Urinary bladder (tissue), 4 donors: Measurements from ENCODE around the gene RAB27A. TPM values are rescaled to one million over a fixed set of nuclear protein-coding genes. Genes with fewer than 3 reads are reported as not detected.
"Not testable (repeated sequence)": the region's sequence is repeated elsewhere in the genome, so short reads cannot be mapped to it uniquely, and the experiment has no call there.

ENCODE experiments used
- DNase-seq: peaks from one replicate; pipeline ENCODE4 v3.0.0-alpha.2; 2015; ENCODE audit errors: extremely low spot score
- H3K27ac ChIP-seq: one replicate; pipeline ENCODE4 v1.5.1; 2013; ENCODE audit warnings: low read depth, mild to moderate bottlenecking, moderate library complexity
- H3K36me3 ChIP-seq: one replicate; pipeline ENCODE4 v1.6.1; 2013; ENCODE audit warnings: mild to moderate bottlenecking, moderate library complexity; ENCODE audit not compliant: insufficient read depth
- H3K4me1 ChIP-seq: one replicate; pipeline ENCODE4 v1.6.1; 2013; ENCODE audit warnings: mild to moderate bottlenecking, moderate library complexity; ENCODE audit not compliant: insufficient read depth
- H3K4me3 ChIP-seq: one replicate; pipeline ENCODE4 v1.5.1; 2013; ENCODE audit warnings: low read depth, low read length
- WGBS: extraction: QIAGEN DNeasy Blood & Tissue Kit; methylation state at CpG from one replicate; pipeline ENCODE4 v1.1.7; 2013; 5-methylcytosine and 5-hydroxymethylcytosine counted together
- polyA plus RNA-seq: library from polyadenylated mRNA; stranded (reverse); fragments of 200-250 nt; gene quantifications from one replicate; pipeline ENCODE4 v1.2.3, GENCODE V29; 2013
- total RNA-seq: library from RNA; depleted of rRNA; stranded (reverse); fragments of >200 nt; gene quantifications from one replicate; pipeline ENCODE4 v1.2.3, GENCODE V29; 2014
- donor health status: healthy with polysubstance abuse.
- donor health status: healthy.

The RAB27A gene
- total and polyA plus RNA-seq, 2 donors: 17.2 to 30.8 TPM

DNA sequence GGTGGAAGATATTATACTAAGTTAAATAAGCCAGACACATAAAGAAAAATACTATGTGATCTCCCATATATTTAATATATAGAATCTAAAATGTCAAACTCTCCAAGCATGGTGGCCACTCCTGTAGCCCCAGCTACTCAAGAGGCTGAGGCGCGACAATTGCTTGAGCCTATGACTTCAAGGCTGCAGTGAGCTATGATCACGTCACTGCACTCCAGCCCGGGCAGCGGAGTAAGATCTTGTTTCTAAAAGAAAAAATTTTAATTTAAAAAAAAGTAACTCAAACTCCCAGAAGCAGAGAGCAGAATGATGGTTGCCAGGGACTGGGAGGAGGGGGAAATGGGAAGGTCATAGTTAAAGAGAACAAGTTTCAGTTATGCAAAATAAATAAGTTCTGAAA lies 13.3 kb downstream of the RAB27A start:
- no peaks in the 10 kb centered on the region for H3K4me1 ChIP-seq
- H3K27ac ChIP-seq: no peak overlapping the region
- no peak overlapping the region for H3K4me3 ChIP-seq
- 94% methylated on average over 5 of the region's 5 CpGs for WGBS
- H3K36me3 ChIP-seq: no peaks in the 10 kb centered on the region
- DNase-seq: no peak

DNA sequence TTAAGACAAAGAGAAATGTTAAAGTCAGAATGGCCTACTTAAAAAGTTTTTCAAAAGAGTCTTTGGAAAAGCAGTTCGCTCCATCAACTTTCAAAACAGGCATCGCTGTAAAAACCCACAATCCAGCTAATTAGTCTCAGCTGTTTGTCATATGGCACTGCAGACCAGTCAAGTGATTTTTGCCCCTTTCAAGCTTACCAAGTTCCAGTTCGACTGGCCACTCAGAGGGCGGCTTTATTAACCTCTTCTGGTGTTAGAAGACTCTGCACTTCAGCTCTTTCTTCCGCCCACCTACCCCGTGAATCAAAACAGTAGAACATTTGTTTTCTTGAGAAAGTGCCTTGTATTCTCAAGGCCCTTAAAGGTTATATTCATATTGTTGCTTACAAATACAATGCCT lies 19.3 kb downstream of the RAB27A start:
- no peak for DNase-seq
- H3K36me3 ChIP-seq: peaks cover 4% of the 10 kb centered on the region
- no peak overlapping the region for H3K4me3 ChIP-seq
- no peaks in the 10 kb centered on the region for H3K4me1 ChIP-seq
- H3K27ac ChIP-seq: no peak overlapping the region
- WGBS: 83% methylated on average over 6 of the region's 6 CpGs

DNA sequence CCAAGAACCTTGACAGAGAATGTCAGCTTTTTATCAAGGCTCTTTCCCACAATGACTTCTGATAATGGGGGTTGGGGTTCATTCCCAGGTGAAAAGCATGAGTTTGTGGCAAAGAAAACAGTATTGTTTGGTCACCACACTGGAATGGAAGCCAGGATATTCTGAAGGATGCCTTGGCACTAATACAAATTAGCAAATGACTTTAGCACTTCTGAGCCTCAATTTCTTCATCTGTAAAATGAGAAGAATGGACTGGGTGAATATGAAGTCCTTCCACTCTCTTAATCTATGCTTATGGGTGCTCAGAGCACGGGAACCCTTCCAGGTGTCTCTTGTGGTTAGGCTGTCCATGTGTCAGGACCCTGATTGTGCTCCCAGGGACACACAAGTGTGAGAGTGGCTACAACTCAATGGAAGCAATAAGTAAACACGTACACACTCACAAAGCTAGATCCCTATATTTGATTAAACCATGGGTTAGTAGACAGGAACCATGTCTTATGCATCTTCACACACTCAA lies 21.4 kb downstream of the RAB27A start:
- peaks cover 5% of the 10 kb centered on the region for H3K36me3 ChIP-seq
- no peak for DNase-seq
- H3K27ac ChIP-seq: no peak overlapping the region
- H3K4me3 ChIP-seq: no peak overlapping the region
- H3K4me1 ChIP-seq: no peaks in the 10 kb centered on the region
- WGBS: 94% methylated on average over 2 of the region's 2 CpGs

DNA sequence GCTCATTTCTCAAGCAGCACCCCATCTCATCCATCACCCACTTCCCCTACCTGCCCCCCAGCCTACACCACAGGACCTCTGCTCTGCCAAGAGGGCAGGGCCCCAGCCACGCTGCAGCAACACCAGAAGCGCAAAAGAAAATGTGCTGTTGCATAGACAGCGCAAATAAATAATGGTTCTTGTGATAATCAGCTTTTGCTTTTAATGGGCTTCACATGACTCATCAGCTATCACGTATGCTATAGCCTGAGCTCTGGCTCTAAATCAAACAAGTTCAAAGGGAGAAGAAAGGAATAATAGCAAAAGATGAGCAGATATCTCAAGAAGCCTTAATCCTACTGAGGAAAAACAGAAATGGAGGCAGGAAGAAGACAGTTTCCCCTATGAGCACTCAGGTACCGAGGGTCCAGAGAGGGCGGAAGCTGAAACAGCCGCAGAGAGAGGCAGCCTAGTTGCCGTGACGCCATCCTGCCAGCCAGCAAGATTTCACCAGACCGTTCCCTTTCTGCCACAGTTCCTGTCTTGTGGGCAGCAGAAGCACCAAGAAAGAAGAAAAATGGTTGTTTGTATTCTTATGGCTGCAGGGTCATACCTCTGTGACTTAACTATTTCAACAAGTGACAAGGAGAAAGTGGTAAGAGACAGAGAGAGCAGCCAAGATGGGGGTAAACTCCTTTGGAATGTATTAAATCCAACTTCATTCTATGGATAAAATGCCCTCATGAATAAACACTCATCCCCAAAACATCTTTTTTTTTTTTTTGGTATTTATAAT lies 22.0 kb downstream of the RAB27A start:
- Histone ChIP-seq H3K27ac (no peak overlapping the region), H3K4me3 (no peak overlapping the region), H3K4me1 (no peaks in the 10 kb centered on the region), H3K36me3 (peaks cover 5% of the 10 kb centered on the region)
- DNase-seq: no peak
- WGBS: 30% methylated on average over 10 of the region's 10 CpGs

DNA sequence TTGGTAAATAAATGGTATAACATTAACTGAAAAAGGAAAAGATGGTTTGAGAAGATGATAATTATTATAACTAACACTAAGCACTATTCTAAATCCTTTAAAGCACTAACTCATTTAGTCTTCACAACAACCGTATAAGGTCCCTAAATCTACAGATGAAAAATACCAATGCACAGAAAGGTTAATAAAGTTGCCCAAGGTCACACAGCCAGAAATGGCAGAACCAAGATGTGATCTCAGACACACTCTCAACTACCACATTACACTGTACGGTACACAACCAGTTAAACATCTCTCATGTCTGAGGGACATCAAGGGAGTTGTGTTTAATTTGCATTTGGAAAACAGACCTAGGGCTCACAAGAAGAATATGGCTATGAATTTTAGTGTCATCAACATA lies 23.1 kb downstream of the RAB27A start:
- DNase-seq: no peak
- no peak overlapping the region for H3K27ac ChIP-seq
- no peak overlapping the region for H3K4me3 ChIP-seq
- WGBS: 95% methylated on average over 2 of the region's 2 CpGs
- no peaks in the 10 kb centered on the region for H3K4me1 ChIP-seq
- peaks cover 5% of the 10 kb centered on the region for H3K36me3 ChIP-seq

DNA sequence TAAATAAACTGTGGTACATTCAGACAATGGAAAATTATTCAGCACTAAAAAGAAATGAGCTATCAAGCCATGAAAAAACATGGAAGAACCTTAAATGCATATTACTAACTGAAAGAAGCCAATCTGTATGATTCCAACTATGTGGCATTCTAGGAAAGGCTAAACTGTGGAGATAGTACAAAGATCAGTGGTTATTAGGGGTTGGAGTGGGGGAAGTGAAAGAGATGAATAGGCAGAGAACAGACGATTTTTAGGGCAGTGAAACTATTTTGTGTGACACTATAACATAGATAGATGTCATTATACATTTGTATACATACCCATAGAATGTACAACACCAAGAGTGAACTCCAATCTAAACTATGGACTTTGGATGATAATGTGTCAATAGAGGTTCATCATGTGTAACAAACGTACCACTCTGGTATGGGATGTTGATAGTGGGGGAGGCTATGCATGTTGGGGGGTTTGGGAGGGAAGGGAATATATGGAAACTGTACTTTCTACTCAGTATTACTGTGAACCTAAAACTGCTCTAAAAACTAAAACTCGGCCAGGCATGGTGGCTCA lies 29.0 kb downstream of the RAB27A start:
- 84% methylated on average over 3 of the region's 3 CpGs for WGBS
- DNase-seq: no peak

DNA sequence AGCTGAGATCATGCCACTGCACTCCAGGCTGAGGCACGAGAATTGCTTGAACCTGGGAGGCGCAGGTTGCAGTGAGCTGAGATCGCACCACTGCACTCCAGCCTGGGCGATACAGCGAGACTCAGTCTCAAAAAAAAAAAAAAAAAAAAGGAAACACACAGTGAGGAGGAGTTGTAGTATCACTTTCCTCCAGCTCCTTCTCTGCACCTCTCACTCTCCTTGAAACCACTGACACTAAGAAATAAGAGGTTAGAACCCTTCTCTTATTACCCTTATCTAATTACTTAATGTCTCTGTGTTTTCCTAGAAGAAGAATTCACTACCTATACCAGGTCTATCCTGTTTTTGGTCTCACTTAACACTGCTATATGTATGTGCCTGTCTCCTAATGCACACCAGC lies 31.7 kb downstream of the RAB27A start:
- Histone ChIP-seq H3K27ac (no peak overlapping the region), H3K4me3 (no peak overlapping the region), H3K4me1 (peaks cover 1% of the 10 kb centered on the region), H3K36me3 (no peaks in the 10 kb centered on the region)
- 93% methylated on average over 5 of the region's 5 CpGs for WGBS
- no peak for DNase-seq

More for the DNA sequence above, 29.0 kb downstream of the RAB27A start:
- Histone ChIP-seq H3K4me1 (peaks cover 1% of the 10 kb centered on the region), H3K36me3 (peaks cover 4% of the 10 kb centered on the region), H3K4me3 (no peak overlapping the region), H3K27ac (no peak overlapping the region)

DNA sequence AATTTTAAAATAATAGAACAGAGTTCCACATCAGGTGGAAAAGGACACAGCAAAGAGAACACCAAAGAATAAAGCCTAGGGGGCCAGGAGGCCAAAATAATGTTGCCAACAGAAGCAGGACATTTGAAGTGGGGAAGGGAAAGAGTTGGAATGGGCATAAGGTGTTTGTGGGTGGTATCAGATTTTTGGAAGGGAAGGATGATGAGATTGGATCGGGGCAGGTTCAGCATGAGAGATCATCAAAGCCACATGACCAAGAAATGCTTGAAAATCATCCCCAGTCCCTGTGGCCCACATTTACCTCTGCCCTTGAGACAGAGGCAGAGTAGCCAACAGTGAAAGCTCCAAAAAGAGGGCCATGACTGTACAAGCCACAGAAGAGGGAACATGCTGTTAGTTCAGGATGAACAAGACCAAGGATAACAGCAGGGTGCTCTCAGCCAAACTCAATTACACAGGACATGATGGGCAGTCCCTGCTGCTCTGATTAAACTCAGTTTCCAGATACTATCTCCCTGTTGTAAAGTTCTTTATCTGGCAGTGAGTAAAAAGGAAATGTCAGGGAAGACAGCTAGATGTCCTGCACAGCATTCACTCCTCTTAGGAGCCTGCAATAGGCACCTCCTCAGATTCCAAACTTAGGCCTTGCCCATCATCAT lies 32.5 kb downstream of the RAB27A start:
- Histone ChIP-seq H3K4me3 (no peak overlapping the region), H3K27ac (no peak overlapping the region), H3K36me3 (no peaks in the 10 kb centered on the region), H3K4me1 (peaks cover 1% of the 10 kb centered on the region)
- 95% methylated on average over 1 of the region's 1 CpG for WGBS
- DNase-seq: no peak

DNA sequence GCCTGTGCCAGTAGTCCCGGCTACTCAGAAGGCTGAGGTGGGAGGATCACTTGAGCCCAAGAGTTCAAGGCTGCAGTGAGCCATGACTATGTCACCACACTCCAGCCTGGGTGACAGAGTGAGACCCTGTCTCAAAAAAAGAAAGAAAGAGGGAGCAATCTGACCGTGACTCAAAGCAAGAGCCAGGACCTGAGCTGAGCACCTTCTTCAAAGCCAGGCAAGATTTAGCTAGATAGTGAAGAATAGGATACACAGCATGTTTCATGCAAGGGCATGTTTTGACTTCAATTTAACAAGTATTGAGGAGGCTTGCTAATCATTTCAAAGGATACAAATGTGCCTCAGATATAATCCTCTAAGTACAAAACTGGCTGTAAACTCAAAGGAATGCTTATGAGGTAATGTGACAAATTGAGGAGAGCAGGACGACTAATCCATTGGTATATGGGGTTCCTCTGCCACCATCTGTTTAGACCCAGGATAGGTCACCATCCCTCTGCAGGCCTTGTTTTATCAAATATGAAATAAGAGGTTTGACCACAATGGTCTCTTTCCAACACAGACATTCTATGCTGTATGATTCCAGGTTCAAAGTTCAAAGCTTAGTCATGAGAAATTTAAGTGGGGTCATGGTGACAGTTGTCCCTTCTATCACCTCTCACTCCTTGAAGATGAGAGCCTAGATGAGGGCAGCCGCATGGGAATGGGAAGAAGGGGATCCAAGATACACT lies 33.2 kb downstream of the RAB27A start:
- Histone ChIP-seq H3K36me3 (no peaks in the 10 kb centered on the region), H3K27ac (no peak overlapping the region), H3K4me3 (no peak overlapping the region), H3K4me1 (peaks cover 1% of the 10 kb centered on the region)
- 89% methylated on average over 4 of the region's 4 CpGs for WGBS
- DNase-seq: no peak

DNA sequence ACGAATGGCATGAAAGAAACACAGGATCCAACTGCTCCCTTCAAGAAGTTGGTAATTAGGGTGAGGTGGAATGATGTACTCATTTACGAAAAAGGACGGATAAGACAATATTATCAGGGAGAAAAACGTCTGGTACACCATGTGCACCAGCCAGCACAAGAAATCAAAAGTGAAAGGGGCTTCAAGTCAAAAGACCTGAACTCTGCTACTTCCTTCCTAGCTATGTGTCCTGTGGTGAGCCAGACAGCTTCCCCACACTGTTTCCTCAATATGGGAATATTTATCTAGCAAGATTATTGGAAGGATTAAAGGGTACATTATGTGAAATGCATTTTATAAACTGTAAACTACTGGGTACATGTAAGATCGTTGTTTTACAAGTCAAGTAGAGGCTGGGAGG lies 33.9 kb downstream of the RAB27A start:
- Histone ChIP-seq H3K4me1 (peaks cover 1% of the 10 kb centered on the region), H3K27ac (no peak overlapping the region), H3K4me3 (no peak overlapping the region), H3K36me3 (no peaks in the 10 kb centered on the region)
- WGBS: 69% methylated on average over 5 of the region's 5 CpGs
- no peak for DNase-seq

DNA sequence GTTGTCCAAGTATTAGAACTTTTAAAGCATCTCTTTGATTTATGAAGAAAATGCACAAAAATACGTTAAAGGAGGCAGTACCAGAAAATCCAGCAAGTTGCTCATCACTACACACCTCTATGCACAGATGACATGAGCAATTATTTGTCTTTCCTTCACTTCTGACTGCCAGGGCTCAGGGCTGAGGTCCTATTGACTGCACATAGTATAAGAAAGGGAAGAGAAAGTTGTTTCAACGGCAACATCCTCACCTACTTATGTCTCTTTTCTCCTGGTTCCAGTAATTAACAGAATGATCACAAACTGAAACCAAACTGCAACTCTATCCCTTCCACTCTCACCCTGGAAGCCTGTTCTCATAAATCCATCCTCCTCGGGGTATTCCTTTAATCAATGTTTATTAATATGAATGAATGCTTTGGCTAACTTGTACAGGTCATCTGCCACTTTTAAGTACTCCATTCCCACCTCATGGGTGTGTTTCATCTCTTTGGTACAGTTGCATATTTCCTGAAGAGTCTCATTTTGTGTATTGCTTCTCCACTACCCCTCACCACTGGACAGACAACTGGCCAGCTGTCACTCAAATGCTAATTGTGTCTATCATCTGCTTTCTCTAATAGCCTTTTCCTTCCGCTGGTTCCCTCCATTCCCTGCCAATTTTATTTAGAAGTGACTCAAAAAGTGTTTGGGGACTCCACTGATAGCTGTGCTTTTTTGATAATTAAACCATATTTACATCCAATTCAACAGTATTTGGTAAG lies 34.5 kb downstream of the RAB27A start:
- peaks cover 1% of the 10 kb centered on the region for H3K4me1 ChIP-seq
- 59% methylated on average over 4 of the region's 4 CpGs for WGBS
- H3K4me3 ChIP-seq: no peak overlapping the region
- H3K27ac ChIP-seq: no peak overlapping the region
- no peak for DNase-seq
- H3K36me3 ChIP-seq: no peaks in the 10 kb centered on the region

DNA sequence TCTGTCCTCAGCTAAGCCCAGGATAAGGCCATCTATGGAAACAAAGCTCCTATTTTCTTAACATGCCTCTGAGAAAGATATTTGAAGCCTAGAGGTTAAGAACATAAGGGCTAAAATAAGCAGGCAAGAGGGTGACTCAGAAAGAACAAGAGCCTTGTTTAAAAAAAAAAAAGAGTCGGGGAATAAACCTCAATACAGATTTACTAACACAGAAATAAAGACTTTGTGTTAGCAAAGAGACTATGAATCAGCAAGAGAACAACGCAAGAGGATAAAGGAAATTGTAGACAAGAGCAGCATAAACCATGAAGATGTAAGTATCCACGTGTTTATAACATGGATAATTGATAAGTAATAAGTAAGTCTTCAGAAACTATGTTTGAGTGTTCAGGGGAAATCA lies 36.0 kb downstream of the RAB27A start:
- Histone ChIP-seq H3K36me3 (no peaks in the 10 kb centered on the region), H3K4me3 (no peak overlapping the region), H3K4me1 (peaks cover 1% of the 10 kb centered on the region), H3K27ac (peak overlapping the region; percentile 65)
- no peak for DNase-seq
- 58% methylated on average over 3 of the region's 3 CpGs for WGBS

DNA sequence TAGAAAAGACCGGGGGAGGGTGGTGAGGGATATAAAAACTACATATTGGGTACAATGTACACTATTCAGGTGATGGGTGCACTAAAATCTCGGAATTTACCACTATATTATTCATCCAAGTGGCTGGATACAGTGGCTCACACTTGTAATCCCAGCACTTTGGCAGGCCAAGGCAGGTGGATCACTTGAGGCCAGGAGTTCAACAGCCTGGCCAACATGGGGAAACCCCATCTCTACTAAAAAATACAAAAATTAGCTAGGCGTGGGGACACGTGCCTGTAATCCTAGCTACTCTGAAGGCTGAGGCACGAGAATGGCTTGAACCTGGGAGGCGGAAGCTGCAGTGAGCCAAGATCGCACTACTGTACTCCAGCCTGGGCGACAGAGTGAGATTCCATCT lies 37.4 kb downstream of the RAB27A start:
- not testable (repeated sequence) for H3K36me3 ChIP-seq, H3K27ac ChIP-seq, H3K4me1 ChIP-seq, DNase-seq, H3K4me3 ChIP-seq
- WGBS: 94% methylated on average over 8 of the region's 8 CpGs
